Natural killer cell (primary cell): ENCODE measurements around the gene ZNF430. TPM values are rescaled to one million over a fixed set of nuclear protein-coding genes. Genes with fewer than 3 reads are reported as not detected.

Experiments used
- ATAC-seq, 3 donors: fragments of 150-1000 bp in 2 of 3; fragments of 200-7000 bp in 1 of 3; cut with Tn5 transposase; 1 replicate in 1 of 3; 2 replicates in 2 of 3; pipeline ENCODE4 v1.10.0; 2021; ENCODE audit warnings: mild to moderate bottlenecking in 2 of 3, moderate library complexity in 2 of 3
- DNase-seq, 2 donors: peaks; one replicate each; pipeline versions ENCODE4 v3.0.0 to v3.0.0-alpha.2; 2013 to 2021; ENCODE audit warnings: mixed read lengths in 1 of 2
- H3K27ac ChIP-seq: one replicate; pipeline ENCODE4 v1.5.1; 2013; ENCODE audit warnings: mild to moderate bottlenecking, low read length
- H3K27me3 ChIP-seq: one replicate; pipeline ENCODE4 v1.6.1; 2013; ENCODE audit warnings: low read length; ENCODE audit not compliant: control insufficient read depth, insufficient read depth
- H3K36me3 ChIP-seq: one replicate; pipeline ENCODE4 v1.6.1; 2013; ENCODE audit warnings: low read length; ENCODE audit not compliant: control insufficient read depth, insufficient read depth
- H3K4me1 ChIP-seq: one replicate; pipeline ENCODE4 v1.6.1; 2013; ENCODE audit warnings: low read length; ENCODE audit not compliant: control insufficient read depth, insufficient read depth
- H3K4me3 ChIP-seq: one replicate; pipeline ENCODE4 v1.5.1; 2013; ENCODE audit warnings: low read length
- H3K9me3 ChIP-seq: one replicate; pipeline ENCODE4 v1.6.1; 2013; ENCODE audit warnings: low read length; ENCODE audit not compliant: control insufficient read depth, insufficient read depth
- H3K27ac Mint-ChIP-seq, 2 donors: one replicate each; pipeline ENCODE4 v1.8.0; 2022; ENCODE audit warnings: mild to moderate bottlenecking in 2 of 2, mixed read lengths in 2 of 2, moderate library complexity in 1 of 2
- H3K27me3 Mint-ChIP-seq, 2 donors: one replicate each; pipeline ENCODE4 v1.8.0; 2022; ENCODE audit warnings: low read depth in 2 of 2, mixed read lengths in 2 of 2
- H3K36me3 Mint-ChIP-seq: one replicate; pipeline ENCODE4 v1.8.0; 2022; ENCODE audit warnings: mixed read lengths
- H3K4me1 Mint-ChIP-seq, 2 donors: one replicate each; pipeline ENCODE4 v1.8.0; 2022; ENCODE audit warnings: mixed read lengths in 2 of 2
- H3K4me3 Mint-ChIP-seq: one replicate; pipeline ENCODE4 v1.8.0; 2022; ENCODE audit warnings: mild to moderate bottlenecking, moderate library complexity, mixed read lengths
- H3K9me3 Mint-ChIP-seq, 2 donors: one replicate each; pipeline ENCODE4 v1.8.0; 2022; ENCODE audit warnings: mixed read lengths in 2 of 2
- CTCF ChIP-seq: fragments of 200-600 bp; IDR thresholded peaks from one replicate; pipeline ENCODE4 v1.8.0; 2022; ENCODE audit warnings: antibody characterized with exemption
- WGBS: methylation state at CpG from one replicate; pipeline ENCODE4 v1.1.7; 2013; ENCODE audit warnings: missing lambda C conversion rate; ENCODE audit not compliant: insufficient coverage; 5-methylcytosine and 5-hydroxymethylcytosine counted together
- intact Hi-C: fragments of 100-400 bp; cut with micrococcal nuclease; formaldehyde crosslinking; loops from one replicate; pipeline ENCODE4 v1.14.2; 2022
- total RNA-seq, 4 donors: library from RNA; stranded (reverse); fragments of 120-200 nt in 1 of 4; gene quantifications; one replicate each; pipeline versions ENCODE4 v1.2.3 to v1.2.4, GENCODE V29; 2013 to 2022

The ZNF430 gene
- total RNA-seq, 3 donors from 2014 or later (not counting 1 experiment from before 2014, with no cell fraction given), result 32.7 to 43.0 (median 33.3) TPM

- 92% methylated on average over 2 of the region's 2 CpGs for WGBS
- no peaks in the 10 kb centered on the region for H3K9me3 Mint-ChIP-seq
- Histone ChIP-seq H3K9me3 (no peaks in the 10 kb centered on the region), H3K36me3 (no peaks in the 10 kb centered on the region), H3K27ac (no peak overlapping the region), H3K4me3 (no peak overlapping the region), H3K27me3 (no peaks in the 10 kb centered on the region), H3K4me1 (no peaks in the 10 kb centered on the region)
- H3K4me3 Mint-ChIP-seq, result no peak overlapping the region
- H3K27ac Mint-ChIP-seq, result no peak overlapping the region
- intact Hi-C loops, result no loop called here
- H3K36me3 Mint-ChIP-seq, result no peaks in the 10 kb centered on the region
- TF ChIP-seq CTCF, result no peak
- no peaks in the 10 kb centered on the region for H3K27me3 Mint-ChIP-seq
- DNase-seq (no peak), ATAC-seq (no peak)
- no peaks in the 10 kb centered on the region for H3K4me1 Mint-ChIP-seq
These were observed 81.2 kb downstream of the ZNF430 start for GRCh38 chr19:21101521-21102242.

GRCh38 chr19:21109116-21109515 is 88.7 kb downstream of the ZNF430 start:
- no peak overlapping the region for H3K27ac ChIP-seq
- H3K36me3 ChIP-seq, result no peaks in the 10 kb centered on the region
- Mint-ChIP-seq H3K9me3 (peaks cover 2 to 8% of the 10 kb centered on the region in 2 donors), H3K4me1 (peaks cover 0 to 14% of the 10 kb centered on the region in 2 donors), H3K27ac (no peak overlapping the region), H3K36me3 (peaks cover 2% of the 10 kb centered on the region), H3K27me3 (no peaks in the 10 kb centered on the region), H3K4me3 (no peak overlapping the region)
- DNase-seq (no peak), ATAC-seq (no peak)
- no peaks in the 10 kb centered on the region for H3K27me3 ChIP-seq
- H3K9me3 ChIP-seq, result peaks cover 5% of the 10 kb centered on the region
- no peaks in the 10 kb centered on the region for H3K4me1 ChIP-seq
- H3K4me3 ChIP-seq, result no peak overlapping the region
- no peak for TF ChIP-seq CTCF
- intact Hi-C loops, result no loop called here

Other genes starting within 250 kb of the ZNF430 start
- 10 to 100 TPM in 2 of 3 donors, 1 to 10 TPM in 1; 7.7 to 11.8 (median 10.6) TPM for gene ZNF66, start 244.4 kb upstream of the ZNF430 start, total RNA-seq
- gene ZNF85, start 97.4 kb upstream of the ZNF430 start, total RNA-seq, result 1 to 10 TPM; 3.9 to 8.6 (median 5.4) TPM
- 10 to 100 TPM; 12.5 to 15.0 (median 14.7) TPM for gene ZNF714, start 61.5 kb downstream of the ZNF430 start, total RNA-seq
- 10 to 100 TPM; 30.1 to 39.7 (median 30.4) TPM for gene ZNF431, start 121.4 kb downstream of the ZNF430 start, total RNA-seq